AG09319 (cell line): Measurements from ENCODE around the gene C6orf136.

Experiments used
- DNase-seq: peaks from one replicate; pipeline ENCODE4 v3.0.0-alpha.2; 2010; ENCODE audit warnings: low read depth; ENCODE audit errors: extremely low read depth
- TF ChIP-seq, protein P1 (sequence below): IDR thresholded peaks from 2 replicates; pipeline ENCODE4 v1.5.1; 2011; ENCODE audit warnings: low read depth, mild to moderate bottlenecking, inconsistent platforms, low read length, moderate library complexity

C6orf136 gene

DNA sequence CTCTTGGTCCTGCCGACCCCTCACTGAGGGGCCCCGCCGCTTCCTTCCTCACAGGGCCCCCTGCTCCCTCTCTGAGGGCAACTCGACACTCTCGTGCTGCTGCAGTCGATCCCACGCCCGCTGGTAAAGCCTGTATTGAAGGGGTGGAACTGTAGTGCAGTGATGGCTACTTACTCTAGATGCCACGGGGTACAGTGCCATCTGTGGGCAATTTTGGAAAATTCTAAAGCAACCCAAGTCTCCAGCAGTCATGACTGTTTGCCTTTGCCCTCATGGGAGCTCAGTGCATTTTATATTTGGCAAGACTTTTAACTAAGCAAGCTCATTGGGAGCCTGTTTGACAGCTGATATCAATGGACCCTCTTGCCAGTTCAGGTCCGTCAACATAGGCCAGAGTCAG is 6.5 kb upstream of the C6orf136 start:
- DNase-seq: no peak
- TF ChIP-seq, protein P1, sequence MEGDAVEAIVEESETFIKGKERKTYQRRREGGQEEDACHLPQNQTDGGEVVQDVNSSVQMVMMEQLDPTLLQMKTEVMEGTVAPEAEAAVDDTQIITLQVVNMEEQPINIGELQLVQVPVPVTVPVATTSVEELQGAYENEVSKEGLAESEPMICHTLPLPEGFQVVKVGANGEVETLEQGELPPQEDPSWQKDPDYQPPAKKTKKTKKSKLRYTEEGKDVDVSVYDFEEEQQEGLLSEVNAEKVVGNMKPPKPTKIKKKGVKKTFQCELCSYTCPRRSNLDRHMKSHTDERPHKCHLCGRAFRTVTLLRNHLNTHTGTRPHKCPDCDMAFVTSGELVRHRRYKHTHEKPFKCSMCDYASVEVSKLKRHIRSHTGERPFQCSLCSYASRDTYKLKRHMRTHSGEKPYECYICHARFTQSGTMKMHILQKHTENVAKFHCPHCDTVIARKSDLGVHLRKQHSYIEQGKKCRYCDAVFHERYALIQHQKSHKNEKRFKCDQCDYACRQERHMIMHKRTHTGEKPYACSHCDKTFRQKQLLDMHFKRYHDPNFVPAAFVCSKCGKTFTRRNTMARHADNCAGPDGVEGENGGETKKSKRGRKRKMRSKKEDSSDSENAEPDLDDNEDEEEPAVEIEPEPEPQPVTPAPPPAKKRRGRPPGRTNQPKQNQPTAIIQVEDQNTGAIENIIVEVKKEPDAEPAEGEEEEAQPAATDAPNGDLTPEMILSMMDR: no peak

DNA sequence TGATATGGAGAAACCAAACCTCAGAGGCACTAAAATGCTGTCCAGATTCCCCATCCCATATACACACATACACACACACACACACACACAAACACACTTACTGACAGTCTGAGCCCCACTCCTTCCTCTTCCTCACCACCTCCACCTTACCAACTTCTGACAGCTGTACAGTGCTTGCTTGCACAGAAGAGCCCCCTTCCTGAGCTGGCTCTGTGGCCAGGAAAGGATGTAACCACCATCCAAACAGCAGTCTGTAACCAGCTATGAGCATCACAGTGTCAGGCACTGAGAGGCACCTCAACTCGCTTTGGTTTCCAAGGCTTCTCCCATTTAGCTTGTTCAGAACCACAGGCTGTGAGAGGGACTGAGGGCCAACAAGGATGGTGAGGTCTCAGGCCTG is 5.9 kb upstream of the C6orf136 start:
- TF ChIP-seq, protein P1: no peak
- no peak for DNase-seq

DNA sequence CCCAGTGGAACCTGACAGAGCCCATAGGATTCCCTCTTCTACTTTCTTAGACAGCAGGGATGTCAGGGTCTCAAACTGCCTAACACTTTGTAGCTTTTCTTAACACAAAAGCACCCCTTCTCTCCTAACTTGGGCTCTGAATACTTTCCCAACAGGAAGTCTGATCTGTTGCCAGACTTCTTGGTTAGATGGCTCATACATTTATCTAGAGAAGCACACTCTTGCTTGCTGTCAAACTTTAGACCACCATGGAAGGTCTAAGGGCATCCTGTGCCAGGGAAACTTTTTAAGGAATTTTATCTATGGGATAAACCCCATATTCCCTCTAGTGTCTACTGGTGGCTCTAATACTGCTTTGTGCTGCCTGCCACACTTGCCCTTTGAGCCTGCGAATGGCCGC is 3.3 kb upstream of the C6orf136 start:
- TF ChIP-seq, protein P1: no peak
- DNase-seq: no peak

DNA sequence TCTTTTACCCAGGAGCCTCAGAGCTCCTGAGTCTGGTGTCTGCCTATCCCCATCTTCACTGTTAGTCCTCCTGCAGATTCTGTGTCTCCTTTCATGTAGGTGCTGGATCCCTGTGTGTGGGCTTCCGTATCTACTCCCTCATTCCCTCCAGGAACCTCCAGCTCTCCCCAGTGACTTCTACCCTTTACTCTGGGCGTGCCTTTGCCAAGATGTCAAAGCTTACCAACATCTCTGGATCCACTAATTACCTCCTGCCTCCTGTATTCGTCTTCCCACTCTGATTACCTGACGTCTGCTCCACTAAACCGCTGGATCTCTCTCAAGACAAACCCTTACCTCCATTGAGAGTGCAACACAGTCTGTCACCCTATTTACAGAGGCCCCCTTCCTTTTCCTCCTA is 2.2 kb upstream of the C6orf136 start:
- DNase-seq: no peak
- TF ChIP-seq, protein P1: no peak

DNA sequence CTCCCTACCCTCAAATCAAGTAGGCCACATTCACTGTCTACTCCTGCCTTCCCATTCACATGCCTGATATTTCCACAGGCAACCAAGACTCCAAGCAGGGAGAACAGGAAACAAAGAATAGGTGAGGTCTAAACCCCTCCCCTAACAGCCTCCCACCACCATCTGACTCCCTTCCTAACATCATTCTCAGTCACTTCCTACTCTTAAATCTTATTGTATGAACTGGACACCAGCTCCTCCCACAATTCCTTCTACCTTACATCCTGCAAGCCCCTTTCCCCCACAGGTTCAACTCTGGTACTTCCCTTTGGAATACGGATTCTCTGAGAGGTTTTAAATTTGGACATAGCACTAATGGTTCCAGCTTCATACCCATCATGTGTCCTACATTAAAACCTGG is 944 bp upstream of the C6orf136 start:
- TF ChIP-seq, protein P1: no peak
- no peak for DNase-seq

DNA sequence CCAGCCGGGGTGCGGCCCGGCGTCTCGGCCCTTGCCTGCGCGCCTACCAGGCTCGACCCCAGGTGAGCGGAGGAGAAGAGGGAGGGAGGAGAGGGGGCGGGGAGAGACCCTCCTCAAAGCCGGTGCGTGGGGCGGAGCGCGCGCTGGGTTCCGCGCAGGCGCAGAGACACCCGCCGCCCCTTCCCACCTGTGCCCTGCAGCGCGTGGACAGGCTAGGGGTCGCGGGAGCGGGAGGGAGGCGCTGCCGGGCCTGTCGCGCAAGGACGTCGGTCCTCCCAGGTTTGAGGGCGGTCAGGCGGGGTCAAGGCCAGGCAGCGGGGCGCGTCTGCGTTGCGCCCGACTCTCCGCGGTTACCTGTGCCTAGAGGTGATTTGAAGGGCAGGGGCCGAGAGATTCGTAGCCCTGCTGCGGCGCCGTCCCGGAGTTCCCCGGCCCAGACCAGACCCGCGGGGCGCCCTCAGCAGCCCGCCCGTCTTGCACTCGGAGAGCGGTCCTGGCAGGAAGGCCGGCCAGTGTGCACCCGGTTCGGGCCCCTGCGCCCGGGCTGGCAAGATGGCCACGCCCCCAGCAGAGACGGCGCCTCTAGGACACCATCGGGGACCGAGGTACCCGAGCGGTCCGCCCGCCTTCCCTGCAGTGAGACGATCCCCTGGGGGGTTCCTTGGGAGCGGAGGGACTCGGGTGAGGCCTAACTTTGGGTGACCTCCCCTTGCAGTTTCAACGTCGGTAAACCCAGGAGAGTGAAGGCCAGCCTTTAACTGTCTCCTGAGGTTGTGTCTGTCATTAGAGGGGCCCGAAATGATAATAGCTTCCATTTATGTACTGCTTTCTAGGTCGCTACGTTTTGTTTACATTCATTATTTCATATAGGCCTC is 546 bp downstream of the C6orf136 start:
- no peak for DNase-seq
- TF ChIP-seq, protein P1: no peak

DNA sequence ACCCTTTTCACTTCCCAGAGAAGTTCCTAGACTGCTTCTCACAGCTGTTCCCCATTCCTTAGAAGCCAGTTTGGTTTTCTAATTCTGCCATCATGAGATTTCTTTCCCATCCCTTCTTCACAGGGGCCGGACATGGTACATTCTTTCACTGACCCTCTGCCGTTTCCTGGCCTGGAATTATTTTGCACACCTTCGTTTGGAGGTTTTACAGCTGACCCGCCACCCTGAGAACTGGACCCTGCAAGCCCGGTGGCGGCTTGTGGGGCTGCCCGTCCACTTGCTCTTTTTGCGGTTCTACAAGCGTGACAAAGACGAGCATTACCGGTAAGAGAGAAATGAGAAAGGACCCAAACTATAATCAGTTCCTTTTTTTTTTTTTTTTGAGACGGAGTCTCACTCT is 4.2 kb downstream of the C6orf136 start:
- TF ChIP-seq, protein P1: no peak
- DNase-seq: no peak
